HCT116 (cell line): ENCODE results near the gene PIP5KL1. TPM values are rescaled to one million over a fixed set of nuclear protein-coding genes. Genes with fewer than 3 reads are reported as not detected.

Source experiments
- ATAC-seq: fragments of 200-7000 bp; cut with Tn5 transposase; 2 replicates; pipeline ENCODE4 v1.9.1; 2020; ENCODE audit warnings: mild to moderate bottlenecking, moderate library complexity
- Bru-seq: library from RNA; stranded (reverse); fragments of 400-500 nt; gene quantifications from one replicate; lab custom pipeline; 2021; lab: Mats Ljungman, UMichigan
- BruChase-seq, 2 experiments: library from RNA; stranded (reverse); fragments of 400-500 nt; gene quantifications; one replicate each; lab custom pipeline; 2021; lab: Mats Ljungman, UMichigan
- BruUV-seq: library from RNA; stranded (reverse); fragments of 400-500 nt; replicated peaks from 2 replicates; lab custom pipeline; 2021; lab: Mats Ljungman, UMichigan
- CTCF ChIA-PET: fragments of 300-600 bp; sonication (Branson Sonifier 250); formaldehyde crosslinking; loops from one replicate; lab custom pipeline; 2021; ENCODE audit warnings: antibody characterized with exemption; lab: Charles Lee
- POLR2A ChIA-PET: fragments of 300-600, 350-600 bp; sonication (Branson Sonifier 250); formaldehyde crosslinking; loops from one replicate; lab custom pipeline; 2021; ENCODE audit warnings: antibody characterized with exemption; lab: Charles Lee
- RAD21 ChIA-PET, 2 experiments: fragments of 300-600 bp; sonication (Branson Sonifier 250); formaldehyde crosslinking; loops; one replicate each; lab custom pipeline; 2023; ENCODE audit warnings: low total read pairs in 2 of 2; ENCODE audit not compliant: uncharacterized antibody in 2 of 2, unreplicated experiment in 2 of 2, low non-redundant PET in 1 of 2; lab: Charles Lee
- DNase-seq: peaks from one replicate; pipeline ENCODE4 v3.0.0-alpha.2; 2010; ENCODE audit warnings: low read depth, low spot score
- H2AFZ ChIP-seq: fragments of 200-600 bp; shearing (Covaris generic), sonication (generic); 2 replicates; pipeline ENCODE4 v1.6.1; 2017; ENCODE audit warnings: low read depth, mixed run types, mixed read lengths, antibody characterized with exemption, low read length; ENCODE audit not compliant: poor library complexity, severe bottlenecking
- H3K27ac ChIP-seq: 2 replicates; pipeline ENCODE4 v1.5.1; 2012; ENCODE audit warnings: low read depth, low read length
- H3K27me3 ChIP-seq: fragments of 200-600 bp; sonication (generic); 2 replicates; pipeline ENCODE4 v1.6.1; 2016; ENCODE audit warnings: mixed run types, low read length, mixed read lengths; ENCODE audit not compliant: insufficient read depth
- H3K36me3 ChIP-seq, 2 experiments: fragments of 200-500 bp in 1 of 2; fragments of 200-600 bp in 1 of 2; sonication (Bioruptor generic) in 1 of 2; sonication (generic) in 1 of 2; 2 replicates each; pipeline versions ENCODE4 v1.5.1 to v1.6.1; 2014 to 2016; ENCODE audit warnings: low read length in 2 of 2, inconsistent platforms in 1 of 2, mixed read lengths in 1 of 2, mixed run types in 1 of 2; ENCODE audit not compliant: insufficient read depth in 2 of 2, control insufficient read depth in 1 of 2
- H3K4me1 ChIP-seq, 2 experiments: fragments of 200-600 bp in 1 of 2; sonication (generic) in 1 of 2; 2 replicates each; pipeline versions ENCODE4 v1.5.1 to v1.6.1; 2012 to 2017; ENCODE audit warnings: low read length in 2 of 2, inconsistent platforms in 1 of 2, mild to moderate bottlenecking in 1 of 2, mixed read lengths in 1 of 2, mixed run types in 1 of 2, moderate library complexity in 1 of 2; ENCODE audit not compliant: insufficient read depth in 2 of 2, control insufficient read depth in 1 of 2
- H3K4me2 ChIP-seq: fragments of 200-600 bp; sonication (generic); 2 replicates; pipeline ENCODE4 v1.6.1; 2017; ENCODE audit warnings: mixed run types, low read length, mixed read lengths
- H3K4me3 ChIP-seq, 2 experiments: fragments of 200-600 bp in 1 of 2; sonication (generic) in 1 of 2; replicated peaks in 1 of 2; 2 replicates each; pipeline ENCODE4 v1.5.1; 2011 to 2016; ENCODE audit warnings: low read length in 2 of 2, control low read depth in 1 of 2, low read depth in 1 of 2, mild to moderate bottlenecking in 1 of 2, mixed read lengths in 1 of 2, mixed run types in 1 of 2
- H3K79me2 ChIP-seq: fragments of 200-600 bp; sonication (generic); 2 replicates; pipeline ENCODE4 v1.6.1; 2017; ENCODE audit warnings: mild to moderate bottlenecking, mixed run types, low read length, moderate library complexity, mixed read lengths; ENCODE audit not compliant: insufficient read depth
- H3K9ac ChIP-seq: fragments of 200-600 bp; sonication (generic); 2 replicates; pipeline ENCODE4 v1.6.1; 2016; ENCODE audit warnings: low read length, mixed read lengths
- H3K9me2 ChIP-seq: fragments of 200-600 bp; sonication (generic), shearing (Covaris generic); 2 replicates; pipeline ENCODE4 v1.6.1; 2017; ENCODE audit warnings: mixed run types, mild to moderate bottlenecking, moderate library complexity; ENCODE audit not compliant: insufficient read depth
- H3K9me3 ChIP-seq, 2 experiments: fragments of 200-500 bp in 1 of 2; fragments of 200-600 bp in 1 of 2; sonication (Bioruptor generic) in 1 of 2; sonication (generic) in 1 of 2; 2 replicates each; pipeline ENCODE4 v1.6.1; 2014 to 2017; ENCODE audit warnings: low read length in 2 of 2, mixed read lengths in 2 of 2, inconsistent platforms in 1 of 2, low read depth in 1 of 2, mild to moderate bottlenecking in 1 of 2, mixed run types in 1 of 2, moderate library complexity in 1 of 2; ENCODE audit not compliant: control insufficient read depth in 1 of 2, insufficient read depth in 1 of 2
- H4K20me1 ChIP-seq: fragments of 200-600 bp; sonication (generic), shearing (Covaris generic); 2 replicates; pipeline ENCODE4 v1.6.1; 2017; ENCODE audit warnings: mixed run types, mild to moderate bottlenecking, moderate library complexity; ENCODE audit not compliant: insufficient read depth
- CTCF ChIP-seq, 3 experiments: fragments of 200-600 bp in 1 of 3; sonication (generic) in 1 of 3; IDR thresholded peaks in 2 of 3; conservative IDR thresholded peaks in 1 of 3; 2 replicates each; pipeline ENCODE4 v1.5.1; 2012 to 2017; ENCODE audit warnings: low read depth in 2 of 3, low read length in 2 of 3, antibody characterized with exemption in 1 of 3, borderline replicate concordance in 1 of 3, control low read depth in 1 of 3, mild to moderate bottlenecking in 1 of 3, mixed read lengths in 1 of 3, mixed run types in 1 of 3, moderate library complexity in 1 of 3; ENCODE audit not compliant: insufficient read depth in 1 of 3
- FOSL1 ChIP-seq: IDR thresholded peaks from 2 replicates; pipeline ENCODE4 v1.6.1; 2012; ENCODE audit warnings: low read depth
- intact Hi-C: fragments of 100-400 bp; cut with micrococcal nuclease; formaldehyde crosslinking; loops from 2 replicates; pipeline ENCODE4 v1.10.0; 2022
- long read RNA-seq: library from polyadenylated mRNA; unstranded; transcript quantifications from one replicate; pipeline ENCODE4 v2.0.0, GENCODE V29; 2021; ENCODE audit not compliant: unreplicated experiment
- polyA plus RNA-seq: library from polyadenylated mRNA; unstranded; fragments of >200 nt; gene quantifications from 2 replicates; pipeline ENCODE4 v1.2.1, GENCODE V29; 2012; ENCODE audit warnings: missing spikeins
- total RNA-seq: library from RNA; stranded (reverse); gene quantifications from one replicate; pipeline ENCODE4 v1.2.1, GENCODE V29; 2021; ENCODE audit not compliant: unreplicated experiment

PIP5KL1 gene
- 37.6 TPM for total RNA-seq
- 35.7 and 36.0 TPM in 2 replicates for polyA plus RNA-seq
- Bru-seq, nascent RNA, result percentile 79 among the genes with signal in this experiment
- percentile 84 among the genes with signal in this experiment for BruChase-seq, experiment 1, labeled RNA remaining after a 6-hour chase
- BruChase-seq, experiment 2, labeled RNA remaining after a 2-hour chase, result percentile 85 among the genes with signal in this experiment
- long read RNA-seq, transcript PIP5KL1-201 (5 exons, 1,104 nt), result major isoform, 5 of 39 reads
- long read RNA-seq, partial matches to known transcripts, result 5 of 39 reads
- long read RNA-seq, other reads (novel, unspliced or antisense), result 29 of 39 reads

- peak within 1 kb of the TSS; percentile 66 for H3K9ac ChIP-seq
- peaks cover 16% of the 10 kb centered on the region for H3K79me2 ChIP-seq
- no peaks in the 10 kb centered on the region for H4K20me1 ChIP-seq
- no TSS peak for BruUV-seq
- H3K4me3 ChIP-seq, result peak within 1 kb of the TSS; percentile 29 to 55
- ChIA-PET RAD21 (no interaction called here), POLR2A (interaction anchor here (1.1 kb wide), 1 partner anchor 11 kb away, joined by 3 read pairs; no protein-coding TSS in a partner anchor), CTCF (interaction anchor here (0.9 to 2.6 kb wide), 3 partner anchors 13 to 196 kb away, joined by 3 to 14 read pairs (median 3); partner anchors contain the start of gene TOR2A)
- peaks cover 52 to 89% of the 10 kb centered on the region in 2 experiments for H3K4me1 ChIP-seq
- H3K4me2 ChIP-seq, result peak within 1 kb of the TSS; percentile 83
- H3K36me3 ChIP-seq, result no peaks in the 10 kb centered on the region; a peak in 1 of 4 replicates
- intact Hi-C loops, result no loop called here
- ATAC-seq, result peak; percentile 68
- H3K9me3 ChIP-seq, result no peaks in the 10 kb centered on the region
- no peak within 1 kb of the TSS for H2AFZ ChIP-seq
- DNase-seq, result peak; percentile 52
- peak within 1 kb of the TSS; percentile 84 for H3K27ac ChIP-seq
- no peaks in the 10 kb centered on the region for H3K27me3 ChIP-seq
- TF ChIP-seq CTCF (IDR thresholded peaks at IDR 0.05 in 2 of 3, conservative IDR thresholded peaks at IDR 0.05 in 1 of 3; ENCODE audit: borderline replicate concordance in 1 of 3, insufficient read depth in 1 of 3, low read depth in 2 of 3, low read length in 2 of 3) (peak in 1 of 3 experiments; percentile 8; a peak in 1 of 6 replicates), FOSL1 (no peak)
- no peaks in the 10 kb centered on the region for H3K9me2 ChIP-seq
These were observed at the start of gene PIP5KL1 for GRCh38 chr9:127930231-127931091. Gene PIP5KL1 (minus strand): TSS chr9:127930777. CDS start chr9:127930752, 25 bp downstream.
